GM19240 (cell line): ENCODE measurements around the gene CHSY1.
A peak's percentile ranks its signal among the peaks of the same experiment; 100 is the strongest.

Experiments used
- DNase-seq: peaks from one replicate; pipeline ENCODE4 v3.0.0; 2011; ENCODE audit warnings: low spot score; ENCODE audit not compliant: insufficient read length

The CHSY1 gene

DNA sequence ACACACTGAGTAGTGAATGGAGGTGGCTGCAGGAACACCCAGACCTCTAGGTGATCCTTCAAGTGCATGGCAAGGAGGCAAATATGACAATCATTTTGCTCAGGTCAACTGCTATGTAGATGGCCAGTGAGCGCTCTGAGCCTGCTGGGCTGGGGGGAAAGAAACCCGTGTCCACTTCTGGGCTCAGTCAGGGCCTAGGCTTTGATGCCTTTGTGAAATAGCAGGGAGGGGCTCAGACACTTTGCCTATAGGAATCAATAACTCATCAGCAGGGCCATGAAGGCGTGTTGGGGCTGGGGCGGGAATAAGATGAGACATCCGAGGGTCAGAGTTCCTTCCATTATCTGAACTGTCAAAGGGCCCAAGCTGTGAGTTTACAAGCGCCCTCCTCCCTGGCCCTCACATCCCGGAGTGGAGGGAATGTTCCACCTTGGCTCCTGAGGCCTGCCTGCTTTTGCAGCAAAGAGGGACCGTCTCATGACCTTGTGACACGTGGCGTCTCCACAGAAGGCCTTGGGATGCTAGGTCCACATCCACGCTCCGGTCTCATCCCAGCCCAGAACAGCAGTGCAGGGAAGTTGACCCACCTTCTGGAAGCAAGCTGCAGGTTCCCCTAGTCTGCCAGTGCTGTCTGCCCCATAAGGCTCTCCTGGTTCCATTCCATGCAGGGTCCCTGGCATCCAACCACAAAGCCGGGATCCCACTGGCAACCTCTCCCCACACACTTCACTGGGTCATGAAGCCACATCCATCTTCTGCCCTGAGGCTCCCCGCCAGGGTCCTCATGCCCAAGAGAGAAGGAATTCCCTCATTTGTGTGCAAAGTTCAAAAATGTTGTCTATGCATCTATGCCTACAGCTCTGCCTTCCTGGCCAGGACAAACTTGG is 78.4 kb downstream of the CHSY1 start:
- no peak for DNase-seq

DNA sequence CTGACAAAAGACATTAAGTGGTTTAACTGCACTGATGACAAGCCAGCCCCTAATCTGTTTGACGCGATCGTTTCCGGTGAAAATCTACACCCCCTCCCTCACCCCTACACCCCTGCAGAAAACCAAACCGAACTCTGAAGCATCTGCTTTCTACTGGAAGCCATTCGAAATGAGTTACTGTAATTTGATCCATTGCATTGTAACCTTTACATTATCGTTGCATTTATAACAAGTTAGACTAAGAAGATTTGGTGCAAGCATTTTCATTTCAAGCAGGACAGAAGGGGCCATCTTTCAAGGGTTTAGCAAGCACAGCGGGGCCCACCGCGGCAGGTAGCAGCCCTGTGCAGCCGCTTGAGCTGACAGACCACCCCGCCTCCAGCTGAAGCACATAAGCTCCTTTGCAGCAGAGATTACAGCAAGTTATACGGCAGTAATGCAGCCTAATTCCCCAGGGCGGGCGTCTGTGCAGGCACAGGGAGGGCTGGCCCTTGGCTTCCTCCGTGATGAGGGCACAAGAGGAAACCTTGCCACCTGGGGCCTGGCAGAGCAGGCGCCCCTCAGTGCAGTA is 79.3 kb downstream of the CHSY1 start:
- no peak for DNase-seq

DNA sequence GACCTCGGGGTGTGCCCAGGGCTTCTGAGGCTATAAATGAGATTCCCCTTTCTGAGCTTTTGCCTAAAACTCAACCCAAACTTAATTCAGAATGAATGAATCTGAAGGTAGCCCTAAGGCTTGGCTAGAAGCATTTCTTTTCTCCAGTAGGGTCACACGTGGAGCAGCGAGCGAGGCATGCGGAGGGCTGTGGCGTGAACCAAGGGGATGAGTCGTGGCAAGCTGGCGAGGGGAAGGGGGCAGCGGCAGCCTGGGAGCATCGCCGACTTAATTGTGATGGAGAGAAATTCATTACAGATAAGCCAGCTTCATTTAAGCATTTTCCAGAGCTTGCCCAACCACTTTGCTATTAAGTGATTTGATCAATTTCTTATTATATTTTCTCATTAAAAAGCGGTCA is 79.9 kb downstream of the CHSY1 start:
- no peak for DNase-seq

DNA sequence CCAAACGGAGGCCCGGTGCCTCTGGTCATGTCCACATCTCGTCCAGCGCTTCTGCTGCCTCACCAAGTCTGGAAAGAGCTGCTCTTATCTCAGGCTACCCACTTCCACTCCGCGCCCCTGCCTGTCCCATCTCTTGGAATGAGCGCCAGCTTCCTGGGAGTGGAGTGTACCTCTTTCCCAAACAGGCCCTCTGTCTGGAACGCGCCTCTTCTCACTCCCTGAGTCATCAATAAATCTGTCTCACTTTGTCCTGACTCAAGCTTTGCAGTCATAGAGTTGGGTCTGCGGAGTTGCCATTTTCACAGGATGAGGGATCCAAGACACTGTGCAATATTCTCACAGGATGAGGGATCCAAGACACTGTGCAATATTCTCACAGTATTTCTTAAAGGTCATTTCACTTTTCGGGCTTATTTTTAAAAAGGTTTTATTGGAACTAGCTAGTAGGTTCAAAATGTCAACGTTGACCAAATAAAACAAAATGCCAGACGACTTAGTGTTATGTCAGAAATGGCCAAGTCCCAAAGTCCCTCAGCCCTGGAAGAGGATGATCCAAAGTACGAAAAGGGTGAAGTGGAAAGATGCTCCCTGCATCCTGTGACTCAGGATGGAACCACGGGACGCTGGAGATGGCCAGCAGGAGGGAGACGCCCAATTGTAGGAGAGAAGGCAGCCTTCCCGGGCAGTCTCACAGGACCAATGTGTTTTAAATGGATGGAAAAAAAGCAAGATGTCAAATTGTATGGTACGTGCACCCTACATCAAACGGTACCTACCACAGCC is 81.1 kb downstream of the CHSY1 start:
- no peak for DNase-seq

DNA sequence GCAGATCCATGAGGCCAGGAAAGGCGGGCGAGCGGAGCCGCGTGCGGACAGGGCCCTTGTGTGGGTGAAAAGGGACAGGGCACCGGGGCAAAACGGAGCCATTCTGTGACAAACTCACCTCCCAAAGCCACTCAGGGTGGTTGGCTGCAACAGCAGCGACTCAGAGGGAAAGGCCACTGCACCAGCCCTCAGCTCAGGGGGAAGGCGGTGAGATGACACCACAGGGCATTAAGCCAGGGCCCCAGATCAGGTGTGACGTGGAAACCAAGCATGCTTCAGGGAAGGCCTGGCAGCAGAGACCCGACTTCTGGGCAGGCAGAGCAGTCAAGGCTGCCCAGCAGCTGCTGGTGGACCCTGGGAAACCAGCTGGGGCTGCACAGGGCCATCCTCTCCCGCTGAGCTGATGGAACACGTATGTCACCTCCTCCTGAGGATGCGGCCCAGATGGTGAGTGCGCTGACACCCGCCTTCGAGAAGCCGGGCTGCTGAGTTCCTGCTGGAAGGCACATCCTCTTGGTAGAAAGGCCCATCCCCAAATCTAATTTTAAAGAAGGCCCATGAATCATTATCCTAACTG is 82.3 kb downstream of the CHSY1 start:
- no peak for DNase-seq

DNA sequence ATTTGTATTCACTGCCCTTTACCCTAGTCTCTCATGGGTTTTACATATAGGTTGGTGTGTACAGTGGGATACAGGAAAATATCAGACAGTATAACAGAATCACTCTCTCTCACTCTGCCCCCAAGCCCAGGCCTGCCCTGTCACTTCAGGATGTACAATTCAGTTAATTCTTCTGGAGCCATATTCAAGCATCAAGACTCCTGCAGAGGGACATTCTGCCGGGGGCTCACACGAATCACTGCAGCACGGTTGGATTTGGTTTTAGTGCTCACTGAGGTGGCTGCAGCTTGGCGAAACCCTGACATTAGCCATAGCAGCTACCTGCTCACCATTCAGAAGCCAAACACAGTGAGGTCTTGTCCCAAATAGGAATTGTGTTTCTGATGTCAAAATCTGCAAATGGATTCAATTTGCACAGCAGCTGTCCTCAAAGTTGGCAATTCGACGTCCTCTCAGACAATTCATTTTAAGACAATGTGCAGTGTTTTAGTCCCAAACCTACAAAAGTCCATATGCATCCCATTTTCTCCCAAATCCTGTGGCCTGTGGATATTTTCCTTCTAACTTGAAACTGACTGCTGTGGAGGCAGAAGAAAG is 82.9 kb downstream of the CHSY1 start:
- DNase-seq = no peak

DNA sequence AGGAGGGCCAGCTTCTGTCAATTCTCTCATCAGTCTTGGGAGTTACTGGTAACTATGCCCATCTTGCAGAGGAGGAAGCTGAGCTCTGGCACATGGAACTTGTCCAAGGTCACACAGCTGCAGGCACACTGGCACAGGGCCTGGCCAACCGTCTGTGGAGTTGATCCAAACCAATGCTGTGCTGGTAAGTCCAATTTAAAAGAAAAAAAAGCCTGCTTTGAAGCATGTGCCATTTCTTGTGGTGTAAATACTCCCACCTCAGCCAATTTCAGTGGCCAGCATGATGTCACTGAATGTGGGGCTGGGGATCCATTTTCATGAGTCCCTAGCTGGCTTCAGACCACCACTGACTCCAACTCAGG is 83.4 kb downstream of the CHSY1 start:
- DNase-seq = no peak

DNA sequence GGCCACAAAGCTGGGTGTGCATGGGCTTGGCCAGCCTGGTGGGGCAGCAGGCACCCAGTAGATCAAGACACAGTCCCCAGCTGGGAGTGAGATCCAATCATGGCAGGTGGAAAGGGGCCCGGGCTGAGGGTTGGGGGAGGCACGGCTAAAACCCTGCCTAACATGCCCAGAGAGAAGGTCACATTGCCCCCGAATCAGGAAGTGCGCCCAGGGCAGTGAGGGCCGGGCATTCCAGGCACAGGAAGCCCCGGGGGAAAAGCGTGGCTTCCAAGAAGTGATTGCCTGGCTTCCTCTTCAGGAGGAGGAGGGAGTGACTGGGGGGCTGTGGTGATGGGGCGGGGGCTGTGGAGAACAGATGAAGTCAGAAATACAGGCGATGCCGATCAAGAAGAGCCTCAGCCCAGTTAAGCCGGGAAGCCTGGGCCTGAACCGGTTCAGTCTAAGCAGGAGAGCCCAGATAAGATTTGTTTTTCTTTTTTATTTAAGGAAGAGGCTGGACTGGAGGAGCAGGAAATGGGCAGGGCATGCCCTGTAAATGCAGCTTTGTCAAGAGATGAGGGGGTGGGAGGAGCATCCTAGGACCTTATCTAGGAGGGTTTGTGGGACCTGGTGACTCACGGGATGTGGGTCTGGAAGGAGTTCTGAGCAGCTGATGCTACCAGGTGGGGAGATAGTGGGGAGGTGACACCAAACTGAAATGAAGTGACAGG is 83.9 kb downstream of the CHSY1 start:
- DNase-seq = no peak

DNA sequence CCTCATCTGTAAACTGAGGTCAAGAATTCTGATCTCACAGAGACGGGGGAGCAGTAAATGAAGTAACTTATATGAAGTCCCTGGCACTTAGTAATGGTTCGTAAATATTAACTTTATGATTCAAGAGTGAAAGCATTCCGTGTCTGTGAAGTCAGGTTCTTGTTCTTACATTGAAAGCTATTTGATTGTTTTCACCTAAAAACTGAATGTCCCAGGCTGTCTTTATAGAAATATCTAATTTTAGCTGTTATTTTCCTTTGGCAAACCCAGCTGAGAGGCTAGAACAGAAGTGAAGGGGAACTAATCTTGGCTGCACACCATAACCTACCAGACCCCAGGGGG is 84.5 kb downstream of the CHSY1 start:
- DNase-seq = no peak

DNA sequence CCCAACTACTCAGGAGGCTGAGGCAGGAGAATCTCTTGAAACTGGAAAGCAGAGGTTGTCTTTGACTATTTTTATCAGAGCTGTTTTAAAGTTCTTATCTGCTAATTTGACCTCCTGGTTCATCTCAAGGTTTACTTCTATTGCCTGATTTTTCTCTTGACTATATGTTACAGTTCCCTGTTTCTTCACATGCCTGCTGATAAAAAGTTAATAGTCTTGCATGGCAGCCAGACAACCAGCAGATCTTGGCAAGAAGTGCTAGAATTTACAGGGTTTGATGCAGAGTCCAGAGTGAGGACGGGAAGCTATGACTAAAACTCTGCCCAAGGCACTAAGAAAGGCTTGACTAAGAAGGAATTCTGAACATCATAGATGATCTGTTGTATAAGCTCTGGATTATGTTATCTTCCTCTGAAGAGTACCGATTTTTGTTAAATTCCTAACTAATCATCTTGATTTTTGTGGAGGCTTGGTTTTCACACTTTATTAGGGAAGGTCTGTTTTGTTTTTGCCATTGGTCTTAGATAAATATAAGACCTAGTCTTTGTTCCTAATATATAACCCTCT is 85.9 kb downstream of the CHSY1 start:
- DNase-seq = no peak

DNA sequence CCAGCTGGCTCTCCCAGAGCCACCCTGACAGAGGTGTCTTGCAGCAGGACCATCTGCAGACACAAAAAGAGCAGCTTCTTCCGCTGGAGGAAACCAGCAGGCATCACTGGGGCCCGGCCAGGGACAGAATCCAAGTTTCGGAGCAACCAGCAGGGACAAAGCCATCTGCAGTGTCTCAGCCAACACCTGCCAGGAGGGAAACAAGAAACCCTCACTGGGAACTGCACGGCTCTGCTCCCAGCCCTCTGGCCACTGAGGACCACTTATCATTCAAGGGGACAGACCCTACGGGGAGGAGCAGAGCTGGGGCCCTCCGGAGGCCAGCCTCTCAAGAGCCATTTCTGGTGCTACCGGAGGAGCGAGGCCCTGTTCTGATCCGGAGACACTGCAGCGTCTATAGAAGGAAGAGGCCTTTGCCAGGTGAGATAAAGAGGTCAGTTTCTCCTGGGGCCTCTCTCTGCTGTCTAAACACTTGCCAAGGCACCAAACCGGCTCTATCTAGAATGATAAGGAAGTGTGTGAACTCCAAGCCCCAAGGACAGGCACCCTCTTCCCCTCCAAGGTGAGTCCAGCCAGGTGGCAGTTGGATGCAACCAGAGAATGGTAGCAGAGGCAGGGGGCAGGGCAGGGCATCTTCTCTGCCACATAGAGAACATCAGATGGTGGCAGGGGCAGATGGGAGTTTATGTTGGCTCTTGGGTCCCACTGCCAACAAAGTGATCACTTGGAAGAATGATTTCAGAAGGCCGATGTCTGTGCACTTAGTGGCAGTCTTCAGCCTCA is 89.0 kb downstream of the CHSY1 start:
- no peak for DNase-seq

DNA sequence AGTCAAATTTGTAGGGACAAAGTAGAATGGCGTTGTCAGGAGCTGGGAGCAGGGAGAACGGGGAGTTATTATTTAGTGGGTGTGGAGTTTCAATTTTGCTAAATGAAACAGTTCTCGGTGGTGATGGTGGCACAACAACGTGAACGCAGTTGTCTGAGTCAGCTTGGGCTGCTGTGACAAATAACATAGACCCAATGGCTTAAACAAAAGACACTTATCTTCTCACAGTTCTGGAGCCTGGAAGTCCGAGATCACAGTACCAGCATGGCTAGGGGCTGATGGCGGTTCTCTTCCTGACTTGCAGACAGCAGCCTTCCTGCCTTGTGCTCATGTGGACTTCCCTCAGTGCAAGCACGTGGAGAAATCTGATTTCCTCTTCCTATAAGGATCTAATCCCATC is 90.2 kb downstream of the CHSY1 start:
- DNase-seq = no peak

DNA sequence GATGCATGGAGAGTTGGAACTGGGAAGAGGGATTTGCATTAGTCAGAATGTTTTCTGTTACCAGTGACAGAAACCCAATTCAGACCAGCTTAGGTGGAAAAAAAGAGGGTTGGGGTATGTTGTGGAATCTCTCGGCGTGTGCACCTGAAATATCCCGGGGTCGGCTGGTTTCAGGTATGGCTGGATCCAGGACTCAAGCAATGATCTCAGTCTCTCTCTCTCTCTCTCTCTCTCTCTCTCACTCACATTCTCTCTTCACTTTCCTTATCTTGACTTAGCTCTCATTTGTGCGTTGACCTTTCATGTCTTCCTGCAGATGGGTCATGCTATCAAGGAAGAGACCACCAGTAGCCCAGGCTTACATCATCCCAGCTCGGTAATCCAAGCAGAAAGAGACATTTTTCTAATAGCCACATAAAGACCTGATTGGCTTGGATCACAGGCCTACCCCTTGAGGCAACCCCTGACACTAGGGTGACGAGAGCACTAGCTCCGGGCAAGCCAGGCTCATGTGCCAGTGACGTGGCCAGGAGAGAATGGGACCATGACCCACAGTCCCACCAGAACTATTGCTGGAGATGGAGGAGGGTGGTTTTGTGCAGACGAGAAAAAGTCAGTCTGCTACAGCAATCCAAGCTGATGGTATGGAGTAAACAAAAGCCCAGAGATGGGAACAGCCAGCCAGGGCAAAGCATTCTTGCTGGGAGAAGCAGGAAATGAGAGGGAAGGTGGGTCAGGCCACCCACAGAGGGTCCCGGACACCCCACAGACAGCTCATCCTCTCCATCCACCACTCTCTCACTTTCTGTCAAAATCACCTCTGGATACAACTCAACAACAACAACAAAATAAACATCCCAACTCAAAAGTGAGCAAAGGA is 91.7 kb downstream of the CHSY1 start:
- no peak for DNase-seq

DNA sequence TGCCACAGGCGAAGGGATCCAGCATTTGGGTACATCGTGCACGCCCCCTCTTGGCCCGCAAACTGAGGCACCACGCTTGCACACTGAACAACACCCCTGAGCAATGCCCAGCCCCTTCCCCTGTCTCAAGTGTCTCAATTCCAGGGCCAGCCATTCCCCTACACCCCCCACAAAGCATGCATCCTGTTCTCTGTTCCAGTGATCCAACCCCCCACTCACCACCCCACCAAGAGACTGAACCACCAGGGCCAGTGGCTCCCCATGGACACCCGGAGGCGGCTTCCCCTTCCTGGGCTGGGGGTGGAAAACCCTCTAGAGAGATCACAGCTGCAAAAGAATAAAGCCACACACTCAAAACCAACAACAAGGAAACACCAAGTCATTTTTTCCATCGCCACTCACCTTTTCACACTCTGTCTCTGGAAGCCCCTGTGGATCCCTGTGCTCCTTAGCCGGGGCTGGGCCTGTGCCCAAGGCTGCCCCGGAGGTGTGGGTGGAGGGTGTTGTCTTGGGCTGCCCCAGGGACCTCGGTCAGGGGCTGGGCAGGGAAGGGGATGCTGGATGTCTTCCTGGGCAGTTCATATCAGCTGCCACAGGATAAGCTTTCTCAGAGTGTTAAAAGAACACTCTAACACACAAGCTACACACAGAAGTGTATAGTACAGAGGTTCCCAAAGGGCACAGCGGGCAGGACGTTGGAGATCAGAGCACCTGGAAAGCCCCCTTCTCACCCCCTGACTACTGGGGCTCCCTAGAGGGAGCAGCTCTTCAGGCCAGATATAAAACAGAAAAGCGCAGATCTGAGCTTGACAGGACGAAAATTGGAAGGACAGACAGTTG is 92.5 kb downstream of the CHSY1 start:
- DNase-seq = no peak

DNA sequence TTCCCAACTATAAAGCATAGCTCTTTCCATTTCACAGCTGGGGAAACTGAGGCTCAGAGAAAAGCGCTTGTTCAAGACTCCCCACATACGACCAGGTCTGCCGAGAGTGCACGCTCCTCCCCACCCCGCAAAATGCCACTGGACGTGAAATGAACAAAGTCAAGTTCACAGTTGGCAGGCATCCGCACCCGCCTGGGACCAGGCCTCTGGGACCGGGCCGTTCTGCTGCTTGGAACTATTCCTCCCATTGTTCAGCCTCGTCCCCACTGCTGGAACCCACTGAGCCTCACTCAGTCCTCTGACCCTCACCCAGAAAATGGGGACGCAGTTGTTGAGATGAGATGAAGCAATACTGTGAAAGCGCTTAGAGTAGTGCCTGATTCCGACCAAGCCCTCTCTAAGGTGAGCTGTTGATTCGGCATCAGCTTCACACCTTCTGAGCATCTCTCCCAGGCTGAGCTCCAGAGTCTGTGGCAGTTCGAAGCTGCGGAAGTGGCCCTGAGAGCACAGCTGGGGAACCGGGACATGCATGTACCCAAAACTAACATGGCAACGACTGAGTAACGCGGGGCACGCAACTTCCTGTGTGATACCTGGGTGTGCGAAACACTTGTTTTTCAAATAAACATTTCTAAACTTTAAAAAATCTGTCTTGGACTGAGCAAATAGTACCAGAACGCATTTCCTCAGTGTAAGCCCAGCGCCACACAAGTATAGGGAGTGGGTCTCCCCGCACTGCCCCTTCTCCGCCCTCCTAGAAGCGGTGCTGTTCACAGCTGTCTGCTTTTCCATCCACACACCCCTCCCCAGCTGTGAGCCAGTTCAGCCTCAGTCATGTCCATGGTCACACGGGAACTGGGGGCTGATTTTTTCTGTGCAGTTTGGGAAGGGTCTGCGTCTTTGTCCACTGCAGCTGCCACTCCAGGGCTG is 93.4 kb downstream of the CHSY1 start:
- DNase-seq = no peak

DNA sequence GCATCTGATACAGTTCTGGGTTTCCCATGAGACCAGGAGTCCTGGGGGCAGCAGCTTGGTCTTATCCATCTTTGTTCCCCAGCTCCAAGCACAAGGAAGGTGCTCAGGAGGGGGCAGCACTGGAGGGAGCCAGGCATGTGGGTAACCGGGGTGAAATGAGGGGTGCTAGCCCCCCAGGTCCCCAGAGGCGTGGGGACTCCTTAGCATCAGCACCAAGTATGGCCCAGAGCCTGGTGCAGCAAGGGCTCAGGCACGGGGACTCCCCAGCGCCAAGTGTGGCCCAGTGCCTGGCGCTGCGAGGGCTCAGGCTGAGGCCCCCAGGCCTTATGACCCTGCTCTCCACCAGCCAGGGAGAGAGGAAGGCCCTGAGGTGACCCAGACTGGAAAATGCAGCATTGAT is 94.1 kb downstream of the CHSY1 start:
- no peak for DNase-seq

DNA sequence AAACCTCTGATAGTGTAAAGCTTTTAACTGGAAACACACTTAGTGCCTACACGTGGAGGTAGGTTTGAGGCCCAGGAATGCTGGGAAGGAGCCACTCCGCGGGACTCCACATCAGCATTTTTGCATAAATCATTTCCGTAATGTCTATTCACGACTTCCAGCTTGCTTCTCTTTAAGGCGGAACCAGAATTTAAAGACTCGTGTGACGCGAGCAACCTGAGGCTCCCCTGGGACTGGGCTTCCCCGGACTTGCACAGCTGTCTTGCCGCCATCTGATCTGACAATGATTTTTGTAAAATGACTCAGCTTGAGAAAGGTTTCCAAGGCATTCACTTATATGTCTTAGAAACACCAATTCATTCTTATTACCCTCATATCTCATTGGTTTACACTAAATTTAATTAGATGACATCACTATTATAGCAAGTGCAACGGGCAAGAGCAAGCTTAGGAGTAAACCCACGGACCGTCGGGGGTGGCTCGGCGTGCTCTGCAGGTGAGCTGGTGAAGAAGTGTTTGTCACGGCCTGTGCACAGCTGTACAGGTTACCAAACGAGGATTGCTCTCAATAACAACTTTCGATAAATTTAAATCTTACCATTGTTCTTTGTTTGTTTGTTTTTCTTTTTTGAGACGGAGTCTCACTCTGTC is 95.2 kb downstream of the CHSY1 start:
- DNase-seq = peak; percentile 66
